Spleen (tissue), 7 donors: Measurements from ENCODE around the gene LDB2.

ENCODE experiments used
- CTCF ChIP-seq, 11 experiments: fragments of 200-600 bp in 7 of 11; fragments of 450-650 bp in 4 of 11; sonication (generic) in 4 of 11; IDR thresholded peaks in 8 of 11; conservative IDR thresholded peaks in 3 of 11; 1 replicate in 7 of 11; 2 replicates in 4 of 11; pipeline versions ENCODE4 v1.4.0 to v1.8.0; 2016 to 2021; ENCODE audit warnings: antibody characterized with exemption in 11 of 11, inconsistent platforms in 4 of 11, mild to moderate bottlenecking in 1 of 11
- POLR2A ChIP-seq, 3 donors: fragments of 450-650 bp; IDR thresholded peaks; one replicate each; pipeline ENCODE4 v1.5.1; 2017; ENCODE audit warnings: antibody characterized with exemption in 3 of 3, mild to moderate bottlenecking in 1 of 3
- POLR2AphosphoS5 ChIP-seq, 3 donors: sonication (generic); formaldehyde crosslinking; IDR thresholded peaks; one replicate each; pipeline ENCODE4 v1.5.1; 2017; ENCODE audit warnings: antibody characterized with exemption in 3 of 3
- donor health status: DM: no; HTN: no; CAD: no; lungs with moderate emphysema.
- donor health status: DM: no; HTN: no; CAD: no.
- donor health status: DM: no; HTN: no; CAD: no.

- TF ChIP-seq CTCF (IDR thresholded peaks at IDR 0.05 in 8 of 11, conservative IDR thresholded peaks at IDR 0.05 in 3 of 11) (no peak), POLR2A (IDR thresholded peaks at IDR 0.05) (no peak), POLR2AphosphoS5 (IDR thresholded peaks at IDR 0.05) (no peak)
Measured at GRCh38 chr4:16866974-16867373, 31.5 kb downstream of the LDB2 start.
